GF-D8 (cell line): ENCODE data around the gene VCL.
"Not testable (repeated sequence)": the region's sequence is repeated elsewhere in the genome, so short reads cannot be mapped to it uniquely, and the experiment has no call there.

ENCODE experiments used
- DNase-seq: peaks from one replicate; lab custom pipeline; 2025; lab: John Stamatoyannopoulos, UW

VCL gene

GRCh38 chr10:73971636-73972354 lies 26.1 kb upstream of the VCL start:
- no peak for DNase-seq

- no peak for DNase-seq
These were observed 24.5 kb upstream of the VCL start for GRCh38 chr10:73973427-73973826.

GRCh38 chr10:73974309-73974946 lies 23.5 kb upstream of the VCL start:
- DNase-seq = no peak

GRCh38 chr10:73975388-73975787 lies 22.5 kb upstream of the VCL start:
- DNase-seq = no peak

- DNase-seq = no peak
These were observed 18.6 kb upstream of the VCL start for GRCh38 chr10:73979141-73979808.

- DNase-seq = peak; percentile 88
These were observed 18.0 kb upstream of the VCL start for GRCh38 chr10:73979809-73980433.

DNA sequence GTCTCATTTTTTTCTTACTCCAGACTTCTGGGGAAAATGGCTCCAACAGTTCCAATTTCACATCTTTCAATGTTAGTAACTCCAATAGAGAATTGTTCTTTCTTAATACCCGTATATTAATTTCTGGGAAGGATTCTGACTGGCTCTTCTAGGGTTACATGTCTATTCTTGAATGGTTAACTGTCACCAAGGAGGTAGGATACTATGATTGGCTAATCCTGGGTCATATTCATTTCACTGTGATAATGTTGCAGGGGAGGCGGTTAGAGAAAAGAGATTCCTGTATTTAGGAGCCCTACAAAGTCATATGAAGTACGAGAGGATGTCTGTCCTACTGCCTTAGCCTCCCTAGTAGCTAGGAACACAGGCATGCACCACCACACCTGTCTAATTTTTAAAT lies 16.1 kb upstream of the VCL start:
- no peak for DNase-seq

GRCh38 chr10:73983096-73984047 lies 14.5 kb upstream of the VCL start:
- DNase-seq = no peak

DNA sequence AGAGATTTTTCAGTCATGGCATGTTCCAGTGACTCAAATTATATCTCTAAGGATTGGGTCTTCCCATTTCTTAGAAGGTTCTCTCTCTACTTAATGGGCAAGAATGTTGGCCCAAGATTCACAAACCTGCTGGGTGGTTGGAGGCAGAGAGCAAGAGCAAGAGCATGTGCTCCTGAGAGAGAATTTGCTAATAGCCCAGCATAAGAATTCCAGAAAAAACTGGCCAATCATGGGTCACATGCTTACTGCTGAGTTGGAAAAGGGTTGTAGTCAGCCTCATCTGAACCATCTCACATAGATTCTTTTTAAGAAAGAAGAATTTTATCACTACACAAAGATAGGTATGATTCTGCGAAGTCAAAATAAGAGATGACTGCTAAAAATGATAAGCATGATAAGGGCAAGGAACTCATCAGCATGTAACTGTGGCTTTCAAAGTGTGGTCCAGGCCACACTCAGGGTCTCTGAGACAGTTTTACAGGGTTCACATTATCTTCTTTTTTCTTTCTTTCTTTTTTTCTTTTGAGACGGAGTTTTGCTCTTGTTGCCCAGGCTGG lies 8.2 kb upstream of the VCL start:
- DNase-seq = no peak

DNA sequence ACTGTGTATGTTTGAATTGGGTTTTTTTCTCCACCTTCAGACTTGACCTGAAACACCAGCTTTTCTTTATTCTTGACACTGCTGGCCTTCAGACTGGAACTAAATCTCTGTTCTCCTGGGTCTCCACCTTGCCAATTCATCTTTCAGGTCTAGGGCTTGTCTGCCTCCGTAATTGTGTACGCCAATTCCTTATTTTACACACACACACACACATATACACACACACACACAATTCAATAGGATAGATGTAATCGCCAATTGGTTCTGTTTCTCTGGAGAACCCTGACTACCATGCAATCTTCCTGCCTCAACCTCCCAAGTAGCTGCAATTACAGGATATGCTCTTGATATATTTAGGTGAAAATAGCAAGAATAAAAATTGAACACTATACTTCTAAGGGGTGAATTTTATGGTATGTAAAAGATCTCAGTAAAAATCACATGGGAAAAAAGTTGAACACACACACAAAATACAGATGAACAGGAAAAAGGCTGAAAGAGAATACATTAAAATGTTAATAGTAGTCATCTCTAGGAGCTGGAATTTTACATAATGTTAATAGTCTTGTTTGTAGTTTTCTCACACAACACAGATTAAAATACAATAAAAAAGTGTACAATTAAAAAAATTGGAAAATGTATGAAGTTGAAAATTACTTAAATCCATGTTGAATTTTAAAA lies 6.6 kb upstream of the VCL start:
- no peak for DNase-seq

DNA sequence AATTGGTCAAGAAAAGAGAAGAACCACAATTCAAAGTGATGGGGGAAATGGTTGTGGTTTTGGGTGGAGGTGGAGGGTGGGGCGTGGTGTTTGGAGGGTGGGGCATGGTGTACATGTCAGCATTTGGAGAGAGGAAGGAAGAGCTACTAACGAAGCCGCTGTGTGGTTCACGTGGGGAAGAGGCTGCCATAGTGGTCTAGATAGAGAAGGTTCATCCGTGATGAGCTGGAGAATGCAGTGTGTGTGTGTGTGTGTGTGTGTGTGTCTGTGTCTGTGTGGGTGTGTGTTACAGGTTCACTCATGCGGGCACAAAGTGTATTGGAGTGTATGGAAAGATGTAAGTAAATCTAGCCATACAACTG lies 6.1 kb upstream of the VCL start:
- peak; percentile 80 for DNase-seq

DNA sequence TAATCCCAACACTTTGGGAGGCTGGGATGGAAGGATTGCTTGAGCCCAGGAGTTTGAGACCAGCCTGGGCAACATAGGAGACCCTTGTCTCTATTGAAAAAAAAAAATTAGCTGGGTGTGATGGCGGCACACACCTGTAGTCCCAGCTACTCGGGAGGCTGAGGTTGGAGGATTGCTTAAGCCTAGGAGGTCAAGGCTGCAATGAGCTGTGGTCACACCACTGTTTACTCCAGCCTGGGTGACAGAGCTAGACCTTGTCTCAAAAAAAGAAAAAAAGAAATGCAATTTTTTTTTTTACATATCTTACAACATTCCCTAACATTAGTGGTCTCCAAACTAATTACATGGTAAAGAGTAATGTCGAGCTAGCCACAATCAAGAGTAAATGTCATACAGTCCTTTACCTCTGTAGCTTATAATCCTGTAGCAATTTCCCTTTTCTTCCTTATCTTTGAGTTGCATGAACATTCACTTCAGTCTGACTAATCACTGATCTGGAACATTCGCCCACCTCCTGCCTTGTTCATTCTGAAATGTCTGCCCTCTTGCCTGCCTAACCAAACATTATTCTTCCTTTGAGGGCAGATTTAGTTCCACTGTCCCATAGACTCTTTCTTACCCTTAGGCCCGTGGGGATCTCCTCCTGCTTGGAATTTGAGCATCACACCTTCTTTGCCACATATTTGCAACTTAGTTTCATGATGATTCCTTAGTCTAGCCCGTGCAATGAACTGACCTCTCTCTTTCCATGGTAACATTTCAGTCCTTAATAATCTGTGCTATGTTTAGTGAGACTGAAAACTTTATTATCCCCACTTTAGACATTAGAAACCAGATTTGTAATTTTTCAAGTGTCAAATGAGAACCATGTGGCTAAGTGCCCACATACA lies 4.8 kb upstream of the VCL start:
- DNase-seq = peak; percentile 96

DNA sequence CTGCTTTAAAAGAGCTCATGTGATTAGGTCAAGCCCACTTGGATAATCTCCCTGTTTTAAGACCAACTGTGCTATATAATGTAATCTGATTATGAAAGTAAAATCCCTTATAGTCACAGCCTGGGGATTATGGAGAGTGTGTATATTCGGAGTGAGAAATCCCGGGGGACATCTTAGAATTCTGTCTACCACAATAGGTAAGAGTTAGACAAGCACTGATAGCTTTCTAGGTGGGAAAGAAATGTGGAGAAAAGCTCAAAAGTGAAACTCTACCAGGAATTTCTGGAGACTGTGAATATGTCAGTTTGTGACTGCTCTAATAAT lies 2.9 kb upstream of the VCL start:
- DNase-seq = no peak

- DNase-seq = no peak
These were observed 492 bp upstream of the VCL start for GRCh38 chr10:73997461-73997786.

DNA sequence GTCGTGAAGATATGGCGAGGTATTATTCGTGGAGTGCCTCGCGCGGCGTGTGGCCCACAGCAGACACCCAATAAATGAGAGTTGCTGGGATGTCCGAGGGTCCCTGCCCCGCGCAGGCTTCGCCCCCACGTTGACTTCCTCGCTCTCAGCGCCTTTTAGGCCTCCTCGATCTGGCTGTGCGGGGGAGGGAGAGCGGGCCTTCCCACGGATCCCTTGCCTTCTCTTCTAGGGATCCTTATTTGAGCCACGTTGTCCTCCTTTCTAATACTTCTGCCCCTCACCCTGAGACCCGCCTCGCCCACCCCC lies 660 bp downstream of the VCL start:
- no peak for DNase-seq

GRCh38 chr10:73998929-73999691 lies 1.2 kb downstream of the VCL start:
- DNase-seq = no peak

DNA sequence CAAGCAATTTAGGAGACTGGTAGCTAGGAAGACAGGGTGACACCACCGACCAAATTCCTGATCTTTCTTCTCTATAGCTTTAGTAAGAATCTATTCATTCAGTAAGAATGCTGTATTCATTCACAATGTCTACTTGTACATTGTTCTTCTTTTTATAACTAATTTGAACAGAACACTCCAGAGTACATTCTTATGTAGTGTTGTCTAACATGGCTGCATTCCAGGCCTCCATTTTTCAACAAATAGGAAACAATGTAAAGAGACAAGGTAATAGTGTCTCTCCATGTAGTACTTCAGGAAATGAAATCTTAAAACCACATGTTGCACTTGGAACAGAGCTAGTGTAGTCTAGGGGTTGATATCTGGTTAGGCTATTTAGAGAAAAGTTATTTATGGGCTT lies 1.8 kb downstream of the VCL start:
- no peak for DNase-seq

DNA sequence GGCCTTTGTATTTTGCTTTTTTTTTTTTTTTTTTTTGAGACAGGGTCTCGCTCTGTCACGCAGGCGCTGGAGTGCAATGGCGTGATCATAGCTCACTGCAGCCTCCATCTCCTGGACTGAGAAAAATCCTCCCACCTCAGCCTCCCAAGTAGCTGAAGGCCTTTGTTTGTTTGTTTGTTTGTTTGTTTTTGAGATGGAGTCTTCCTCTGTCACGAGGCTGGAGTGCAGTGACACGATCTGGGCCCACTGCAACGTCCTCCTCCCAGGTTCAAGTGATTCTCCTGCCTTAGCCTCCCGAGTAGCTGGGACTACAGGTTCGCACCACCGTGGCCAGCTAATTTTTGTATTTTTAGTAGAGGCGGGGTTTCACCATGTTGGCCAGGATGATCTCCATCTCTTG lies 2.3 kb downstream of the VCL start:
- not testable (repeated sequence) for DNase-seq

DNA sequence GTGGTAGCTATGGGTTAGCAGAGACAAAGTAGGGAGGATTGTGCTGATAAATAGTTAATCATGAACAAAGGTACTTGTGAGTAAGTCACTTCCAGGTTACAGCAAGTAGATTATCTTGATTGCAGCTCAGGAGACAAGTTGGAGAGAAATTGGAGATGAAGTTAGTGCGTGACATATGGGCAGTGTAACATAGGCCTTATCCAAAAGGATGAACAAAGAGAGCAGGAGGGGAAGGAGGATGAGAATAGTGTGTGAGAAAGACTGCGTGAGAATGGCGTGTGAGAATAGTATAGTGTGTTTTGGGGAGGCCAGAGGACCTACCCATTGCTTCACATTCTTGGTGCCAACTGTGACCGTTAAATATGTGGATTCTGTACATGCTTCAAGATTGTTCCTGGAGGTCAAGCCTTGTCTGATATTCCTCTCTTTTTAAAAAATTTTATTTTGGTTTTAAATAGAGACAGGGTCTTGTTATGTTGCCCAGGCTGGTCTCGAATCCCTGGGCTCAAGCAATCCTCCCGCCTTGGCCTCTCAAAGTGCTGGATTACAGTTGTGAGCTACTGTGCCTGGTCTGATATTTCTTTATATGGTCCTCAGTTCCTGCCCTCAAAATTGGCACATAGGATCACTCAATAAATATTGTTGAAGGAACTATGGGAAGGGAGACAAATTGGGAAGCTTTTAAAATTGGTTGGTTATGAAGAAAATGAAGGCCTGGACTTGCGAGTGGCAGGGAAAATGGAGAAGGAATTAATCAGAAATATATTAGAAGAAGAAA lies 3.2 kb downstream of the VCL start:
- DNase-seq = no peak
